Measurements from ENCODE around the gene TIFAB. TPM values are rescaled to one million over a fixed set of nuclear protein-coding genes. Genes with fewer than 3 reads are reported as not detected.

Gene TIFAB
- total and polyA plus RNA-seq, 7 donors, result 0.46 to 1.4 TPM; not detected in 5

- no peaks in the 10 kb centered on the region for H3K36me3 ChIP-seq
- peaks cover 0 to 7% (median 2%) of the 10 kb centered on the region in 4 donors for H3K9me3 ChIP-seq
- WGBS, 2 donors, result 34 to 46% methylated on average over 2 of the region's 2 CpGs
- H3K4me1 ChIP-seq, result peaks cover 0 to 9% (median 2%) of the 10 kb centered on the region in 4 donors
- no peak for DNase-seq
- no peak for TF ChIP-seq EP300 (IDR thresholded peaks at IDR 0.05)
- TF ChIP-seq CTCF (IDR thresholded peaks at IDR 0.05), result no peak
- no peak for TF ChIP-seq POLR2A (IDR thresholded peaks at IDR 0.05)
- no peak for TF ChIP-seq POLR2AphosphoS5 (IDR thresholded peaks at IDR 0.05)
- intact Hi-C loops (cut with DNase I), result no loop called here
- H3K27ac ChIP-seq, result no peak overlapping the region
- no peak overlapping the region for H3K4me3 ChIP-seq
- no peaks in the 10 kb centered on the region for H3K27me3 ChIP-seq
Observed at GRCh38 chr5:135425641-135426040, 26.5 kb downstream of the TIFAB start.

- Histone ChIP-seq H3K36me3 (no peaks in the 10 kb centered on the region), H3K27me3 (no peaks in the 10 kb centered on the region), H3K4me1 (no peaks in the 10 kb centered on the region), H3K4me3 (no peak overlapping the region), H3K27ac (no peak overlapping the region), H3K9me3 (peaks cover 0 to 4% (median 2%) of the 10 kb centered on the region in 4 donors)
- DNase-seq, result no peak
- intact Hi-C loops (cut with DNase I), result no loop called here
- TF ChIP-seq POLR2AphosphoS5 (IDR thresholded peaks at IDR 0.05) (no peak), POLR2A (IDR thresholded peaks at IDR 0.05) (no peak), EP300 (IDR thresholded peaks at IDR 0.05) (no peak), CTCF (IDR thresholded peaks at IDR 0.05) (no peak)
- WGBS, 2 donors, result 83 to 95% methylated on average over 1 of the region's 1 CpG
Observed at GRCh38 chr5:135423846-135424168, 28.3 kb downstream of the TIFAB start.

- no peak for DNase-seq
- no peak for TF ChIP-seq CTCF (IDR thresholded peaks at IDR 0.05)
- TF ChIP-seq EP300 (IDR thresholded peaks at IDR 0.05), result no peak
- TF ChIP-seq POLR2A (IDR thresholded peaks at IDR 0.05), result no peak
- no peak for TF ChIP-seq POLR2AphosphoS5 (IDR thresholded peaks at IDR 0.05)
- Histone ChIP-seq H3K4me3 (no peak overlapping the region), H3K27ac (no peak overlapping the region), H3K36me3 (no peaks in the 10 kb centered on the region), H3K9me3 (no peaks in the 10 kb centered on the region), H3K27me3 (no peaks in the 10 kb centered on the region), H3K4me1 (no peaks in the 10 kb centered on the region)
- intact Hi-C loops (cut with DNase I), result no loop called here
- 53 to 68% methylated on average over 7 of the region's 7 CpGs for WGBS, 2 donors
Observed at GRCh38 chr5:135423146-135423845, 28.9 kb downstream of the TIFAB start.

- TF ChIP-seq POLR2A (IDR thresholded peaks at IDR 0.05), result no peak
- TF ChIP-seq POLR2AphosphoS5 (IDR thresholded peaks at IDR 0.05), result no peak
- TF ChIP-seq EP300 (IDR thresholded peaks at IDR 0.05), result no peak
- TF ChIP-seq CTCF (IDR thresholded peaks at IDR 0.05), result no peak
- Histone ChIP-seq H3K4me3 (no peak overlapping the region), H3K27me3 (no peaks in the 10 kb centered on the region), H3K27ac (no peak overlapping the region), H3K36me3 (no peaks in the 10 kb centered on the region), H3K9me3 (no peaks in the 10 kb centered on the region), H3K4me1 (no peaks in the 10 kb centered on the region)
- intact Hi-C loops (cut with DNase I), result no loop called here
- DNase-seq, result no peak
Observed at GRCh38 chr5:135422419-135422818, 29.7 kb downstream of the TIFAB start.

GRCh38 chr5:135417083-135417482, 35.1 kb downstream of the TIFAB start:
- no peak overlapping the region for H3K27ac ChIP-seq
- no peak for DNase-seq
- H3K4me1 ChIP-seq, result no peaks in the 10 kb centered on the region
- no peaks in the 10 kb centered on the region for H3K9me3 ChIP-seq
- intact Hi-C loops (cut with DNase I), result no loop called here
- TF ChIP-seq CTCF (IDR thresholded peaks at IDR 0.05), result no peak
- TF ChIP-seq POLR2AphosphoS5 (IDR thresholded peaks at IDR 0.05), result no peak
- no peak for TF ChIP-seq POLR2A (IDR thresholded peaks at IDR 0.05)
- no peak for TF ChIP-seq EP300 (IDR thresholded peaks at IDR 0.05)
- no peaks in the 10 kb centered on the region for H3K36me3 ChIP-seq
- H3K4me3 ChIP-seq, result no peak overlapping the region
- H3K27me3 ChIP-seq, result no peaks in the 10 kb centered on the region

All from sigmoid colon (tissue), 7 donors.